DND-41 (cell line): ENCODE results near the gene PRRT3.

ENCODE experiments used
- EZH2 ChIP-seq: IDR thresholded peaks from 3 replicates; pipeline ENCODE4 v1.6.1; 2012; ENCODE audit warnings: borderline replicate concordance, low read depth, mild to moderate bottlenecking, moderate library complexity, low read length, inconsistent platforms; ENCODE audit not compliant: severe bottlenecking
- TF ChIP-seq, protein P1 (sequence below): IDR thresholded peaks from 2 replicates; pipeline ENCODE4 v1.5.1; 2012; ENCODE audit warnings: borderline replicate concordance, low read length, moderate library complexity, mild to moderate bottlenecking; ENCODE audit not compliant: poor library complexity, severe bottlenecking; ENCODE audit errors: extremely low read depth

DNA sequence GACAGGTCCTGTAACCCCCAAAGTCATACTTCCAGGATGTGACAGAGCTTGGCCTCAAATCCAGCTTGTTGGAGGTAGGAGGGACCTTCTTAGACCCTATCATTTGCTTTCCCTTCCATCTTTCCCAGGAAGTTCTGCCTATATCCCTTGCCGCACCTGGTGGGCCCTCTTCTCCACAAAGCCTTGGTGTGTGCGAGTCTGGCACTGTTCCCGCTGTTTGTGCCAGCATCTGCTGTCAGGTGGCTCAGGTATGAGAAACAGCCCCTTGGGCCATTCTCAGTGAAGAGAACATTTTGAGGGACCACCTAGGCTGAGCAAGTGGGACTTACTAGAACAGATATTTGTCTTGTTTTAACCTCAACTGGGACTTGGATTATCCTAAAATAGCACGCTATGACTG, 48.3 kb downstream of the PRRT3 start:
- TF ChIP-seq, protein P1, sequence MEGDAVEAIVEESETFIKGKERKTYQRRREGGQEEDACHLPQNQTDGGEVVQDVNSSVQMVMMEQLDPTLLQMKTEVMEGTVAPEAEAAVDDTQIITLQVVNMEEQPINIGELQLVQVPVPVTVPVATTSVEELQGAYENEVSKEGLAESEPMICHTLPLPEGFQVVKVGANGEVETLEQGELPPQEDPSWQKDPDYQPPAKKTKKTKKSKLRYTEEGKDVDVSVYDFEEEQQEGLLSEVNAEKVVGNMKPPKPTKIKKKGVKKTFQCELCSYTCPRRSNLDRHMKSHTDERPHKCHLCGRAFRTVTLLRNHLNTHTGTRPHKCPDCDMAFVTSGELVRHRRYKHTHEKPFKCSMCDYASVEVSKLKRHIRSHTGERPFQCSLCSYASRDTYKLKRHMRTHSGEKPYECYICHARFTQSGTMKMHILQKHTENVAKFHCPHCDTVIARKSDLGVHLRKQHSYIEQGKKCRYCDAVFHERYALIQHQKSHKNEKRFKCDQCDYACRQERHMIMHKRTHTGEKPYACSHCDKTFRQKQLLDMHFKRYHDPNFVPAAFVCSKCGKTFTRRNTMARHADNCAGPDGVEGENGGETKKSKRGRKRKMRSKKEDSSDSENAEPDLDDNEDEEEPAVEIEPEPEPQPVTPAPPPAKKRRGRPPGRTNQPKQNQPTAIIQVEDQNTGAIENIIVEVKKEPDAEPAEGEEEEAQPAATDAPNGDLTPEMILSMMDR, result no peak
- no peak for TF ChIP-seq EZH2
